ENCODE results near the gene NPVF.

GRCh38 chr7:25263337-25263736 lies 35.1 kb upstream of the NPVF start:
- no peak for TF ChIP-seq CTCF (IDR thresholded peaks at IDR 0.05)
- TF ChIP-seq POLR2A (IDR thresholded peaks at IDR 0.05) = no peak
